ENCODE results near the gene DOCK10.

Gene DOCK10

DNA sequence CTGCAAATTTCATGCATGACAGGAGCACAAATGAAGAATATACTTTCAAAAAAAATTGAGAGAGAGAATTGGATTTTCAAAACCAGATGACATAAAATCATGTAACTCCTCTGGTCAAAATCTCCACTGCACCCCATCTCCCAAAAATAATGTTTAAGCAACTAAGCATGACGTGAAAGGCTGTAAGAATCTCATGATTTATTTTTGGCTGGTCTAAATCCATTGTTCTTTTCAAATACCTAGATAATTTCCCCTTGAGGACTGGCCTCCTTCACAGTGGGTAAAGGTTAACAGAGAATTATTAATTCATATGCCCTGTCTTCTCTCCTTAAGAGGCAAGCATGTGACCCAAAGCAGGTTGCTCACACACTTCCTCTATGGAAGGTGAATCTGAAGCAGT is 224.6 kb downstream of the DOCK10 start:
- DNase-seq: no peak

- DNase-seq: peak; percentile 89
Measured at GRCh38 chr2:224816816-224817215, 225.5 kb downstream of the DOCK10 start.

GRCh38 chr2:224813578-224813977 is 228.7 kb downstream of the DOCK10 start:
- DNase-seq: no peak

- no peak for DNase-seq
Measured at GRCh38 chr2:224807153-224807964, 234.9 kb downstream of the DOCK10 start.

- DNase-seq: no peak
Measured at GRCh38 chr2:224803930-224804329, 238.3 kb downstream of the DOCK10 start.

- DNase-seq: peak; percentile 73
Measured at GRCh38 chr2:224802407-224802806, 239.9 kb downstream of the DOCK10 start.

DNA sequence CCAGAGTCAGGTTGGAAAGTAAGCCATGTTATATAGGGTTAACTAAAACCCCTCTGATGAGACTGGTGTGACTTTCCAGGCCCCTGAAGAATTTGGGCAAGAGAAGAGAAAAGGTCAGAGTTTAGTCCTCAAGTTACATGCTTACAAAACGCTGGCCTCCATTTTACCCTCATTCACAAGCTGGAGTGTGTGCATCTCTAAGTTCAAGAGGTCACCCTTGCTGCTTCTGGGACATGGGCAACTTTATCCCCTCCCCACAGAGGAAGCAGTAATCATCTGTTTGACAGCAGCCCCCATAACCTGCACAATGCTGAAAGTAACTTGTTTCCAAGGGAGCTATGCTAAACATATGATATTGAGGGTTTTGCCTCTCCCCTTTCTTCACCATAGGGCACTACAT is 240.9 kb downstream of the DOCK10 start:
- no peak for DNase-seq

GRCh38 chr2:224799691-224800090 is 242.6 kb downstream of the DOCK10 start:
- DNase-seq: no peak

DNA sequence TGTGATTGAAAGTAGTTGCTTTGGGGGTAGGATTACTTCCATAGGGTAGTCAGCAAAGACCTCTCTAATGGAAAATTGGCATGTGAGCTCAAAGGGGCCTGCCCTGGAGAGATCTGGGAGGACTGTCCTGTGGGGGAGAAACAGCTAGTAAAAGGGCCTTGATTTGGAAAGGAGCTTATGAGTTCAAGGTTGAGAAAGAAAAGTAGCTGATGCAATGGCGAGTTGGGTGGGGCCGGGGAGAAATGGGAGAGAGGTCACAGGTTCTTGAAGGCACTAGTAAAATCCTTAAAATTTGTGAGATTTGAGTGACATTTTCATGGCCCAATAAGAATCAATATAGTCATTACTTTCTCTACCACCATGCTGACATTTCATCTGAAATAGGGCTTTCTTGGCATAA is 244.1 kb downstream of the DOCK10 start:
- DNase-seq: no peak

- DNase-seq: no peak
Measured at GRCh38 chr2:224796695-224797305, 245.5 kb downstream of the DOCK10 start.

DNA sequence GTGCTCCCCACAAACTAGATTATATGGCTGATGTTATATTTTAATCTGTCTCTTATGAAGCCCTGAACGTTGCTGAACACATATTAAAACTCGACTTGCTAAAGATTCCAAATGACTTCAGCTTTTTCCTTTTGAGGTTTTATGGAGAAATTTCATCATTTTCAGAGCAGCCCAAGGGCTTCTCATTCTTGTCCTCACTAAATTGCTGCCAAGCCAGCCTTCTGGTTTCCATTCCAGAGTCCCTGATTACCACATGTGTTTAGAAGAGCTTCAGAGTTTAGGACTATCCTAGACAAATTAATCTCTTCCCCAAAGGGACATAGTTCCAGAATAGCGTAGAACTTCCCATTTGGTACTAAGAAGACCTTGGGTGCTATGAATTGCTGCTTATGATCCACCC is 248.3 kb downstream of the DOCK10 start:
- DNase-seq: no peak

DNA sequence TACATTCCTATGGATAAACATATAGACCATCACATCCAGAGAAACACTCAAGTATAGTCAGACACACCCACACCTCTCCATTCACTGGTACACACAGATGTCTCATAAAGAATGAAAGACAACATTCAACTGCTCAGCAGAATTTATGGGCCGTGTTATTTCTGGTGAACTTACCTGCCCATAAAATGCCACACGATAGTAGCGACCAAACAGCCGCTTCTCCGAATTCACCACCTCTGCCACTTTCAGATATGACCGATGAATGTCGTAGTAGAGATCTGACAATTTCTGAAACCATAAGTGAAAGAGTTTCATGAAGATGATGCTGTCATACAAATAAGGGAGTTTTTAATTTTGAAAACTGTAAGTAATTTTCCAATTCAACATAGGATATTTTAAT is 255.4 kb downstream of the DOCK10 start:
- DNase-seq: no peak

DNA sequence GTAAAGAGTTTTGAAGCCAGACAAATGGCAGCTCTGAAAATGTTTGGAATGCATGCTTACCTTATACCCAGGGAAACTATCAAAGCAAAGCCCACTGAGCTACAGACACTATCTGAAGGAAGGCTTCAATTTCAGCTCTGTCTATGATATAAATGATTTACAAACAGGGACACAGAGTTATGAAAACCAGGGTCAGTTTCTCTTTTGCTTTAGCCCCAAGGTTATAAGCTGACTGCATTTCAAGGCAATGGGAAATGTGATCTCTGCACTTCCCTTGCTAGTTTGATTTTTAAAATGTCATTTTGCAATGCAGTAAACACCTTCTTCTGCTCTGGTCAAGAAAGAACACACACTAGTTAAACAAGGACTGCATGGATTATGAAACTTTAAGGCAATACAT is 260.9 kb downstream of the DOCK10 start:
- DNase-seq: no peak

DNA sequence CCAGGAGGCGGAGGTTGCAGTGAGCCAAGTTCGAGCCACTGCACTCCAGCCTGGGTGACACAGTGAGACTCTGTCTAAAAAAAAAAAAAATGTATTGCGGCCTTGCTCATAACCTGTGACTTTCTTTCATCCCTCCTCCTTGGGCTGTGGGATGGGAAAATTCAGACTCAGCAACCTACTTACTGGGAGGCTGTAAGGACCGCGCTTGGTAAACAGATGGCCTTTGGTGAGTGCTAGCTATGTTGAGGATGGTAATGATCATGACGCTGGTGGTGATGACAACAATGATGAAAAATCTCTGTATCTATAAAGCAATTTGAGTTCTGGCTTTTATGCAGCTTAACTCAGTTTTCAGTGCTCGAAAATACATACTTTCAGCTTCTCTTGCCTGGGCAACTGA is 261.4 kb downstream of the DOCK10 start:
- no peak for DNase-seq

- no peak for DNase-seq
Measured at GRCh38 chr2:224780106-224780505, 262.2 kb downstream of the DOCK10 start.

GRCh38 chr2:224778474-224778877 is 263.8 kb downstream of the DOCK10 start:
- DNase-seq: peak; percentile 64

DNA sequence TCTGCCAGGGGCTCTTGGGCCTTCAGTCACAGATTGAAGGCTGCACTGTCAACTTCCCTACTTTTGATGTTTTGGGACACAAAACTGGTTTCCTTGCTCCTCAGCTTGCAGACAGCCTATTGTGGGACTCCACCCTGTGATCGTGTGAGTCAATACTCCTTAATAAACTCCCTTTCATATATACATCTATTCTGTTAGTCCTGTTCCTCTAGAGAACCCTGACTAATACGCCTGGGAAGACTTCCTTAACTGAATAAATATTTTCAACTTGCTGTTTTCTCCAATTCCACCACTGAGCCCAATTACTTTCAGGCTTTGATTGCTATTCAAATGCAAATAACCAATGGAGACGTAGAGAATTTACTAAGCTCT is 264.7 kb downstream of the DOCK10 start:
- no peak for DNase-seq

DNA sequence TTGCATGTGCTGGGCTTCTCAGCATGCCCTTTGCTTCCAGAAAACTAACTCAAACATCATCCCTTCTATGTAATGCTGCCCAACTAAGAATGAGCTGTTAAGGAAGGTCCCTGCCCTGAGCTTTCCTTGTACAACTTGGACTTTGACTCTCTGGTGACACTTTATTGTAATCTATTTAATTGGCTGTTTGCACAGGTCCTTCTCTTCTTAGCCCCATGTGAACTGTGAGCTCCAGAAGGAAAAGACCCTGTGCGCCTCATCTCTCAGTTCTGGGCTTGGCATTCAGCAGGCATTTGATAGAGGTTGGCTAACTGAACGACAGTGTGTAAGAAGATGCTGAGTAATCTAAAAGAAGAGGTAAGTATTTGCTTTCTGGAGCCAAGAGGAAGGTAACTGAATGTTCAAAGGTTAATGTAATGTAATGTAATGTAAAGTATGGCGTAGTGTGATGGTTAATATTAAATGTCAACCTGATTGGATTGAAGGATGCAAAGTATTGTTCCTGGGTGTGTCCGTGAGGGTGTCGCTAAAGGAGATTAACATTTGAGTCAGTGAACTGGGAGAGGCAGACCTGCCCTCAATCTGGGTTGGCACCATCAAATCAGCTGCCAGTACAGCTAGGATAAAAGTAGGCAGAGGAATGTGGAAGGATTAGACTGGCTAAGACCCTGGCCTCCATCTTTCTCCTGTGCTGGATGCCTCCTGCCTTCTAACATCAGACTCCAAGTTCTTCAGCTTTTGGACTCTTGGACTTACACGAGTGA is 265.3 kb downstream of the DOCK10 start:
- no peak for DNase-seq

GRCh38 chr2:224775647-224776046 is 266.6 kb downstream of the DOCK10 start:
- no peak for DNase-seq

GRCh38 chr2:224774735-224775134 is 267.5 kb downstream of the DOCK10 start:
- DNase-seq: no peak

DNA sequence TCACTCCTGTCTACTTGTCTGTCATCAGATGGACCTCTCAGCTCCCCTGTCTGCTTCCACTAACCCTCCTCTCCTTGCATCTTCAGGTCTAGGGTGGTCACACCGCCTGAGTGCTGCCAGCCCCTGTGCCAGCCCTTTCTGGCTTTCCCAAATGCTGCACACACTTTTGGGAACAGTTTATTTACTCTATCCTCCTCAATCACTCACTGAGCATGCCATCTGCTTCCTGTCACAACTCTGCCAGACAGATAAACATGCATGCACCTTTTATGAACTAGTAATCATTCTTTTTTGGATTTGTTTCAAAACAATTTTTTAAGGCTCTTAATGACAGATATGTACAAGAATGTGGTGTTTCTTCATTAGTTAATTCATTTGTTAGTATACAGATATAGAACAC is 269.8 kb downstream of the DOCK10 start:
- DNase-seq: no peak

DNA sequence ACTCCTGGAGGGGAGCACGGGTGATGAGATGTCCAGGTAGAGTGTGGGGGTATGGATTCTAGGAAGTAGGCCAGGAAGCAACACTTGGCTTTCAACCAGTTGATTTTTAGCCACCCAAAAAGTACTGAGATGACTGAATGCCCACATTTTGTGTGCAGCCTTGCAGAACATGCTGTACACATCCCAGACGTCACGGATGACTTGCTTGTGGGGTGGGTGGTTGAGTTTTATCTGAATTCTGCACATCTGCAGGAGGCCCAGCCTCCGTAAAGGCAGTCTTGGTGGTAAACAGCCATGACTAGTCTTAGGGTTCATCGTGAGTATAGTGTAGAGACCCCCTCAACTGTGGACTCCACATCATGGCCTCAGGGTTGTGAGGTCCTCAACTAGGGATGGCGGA is 272.8 kb downstream of the DOCK10 start:
- DNase-seq: no peak

DNA sequence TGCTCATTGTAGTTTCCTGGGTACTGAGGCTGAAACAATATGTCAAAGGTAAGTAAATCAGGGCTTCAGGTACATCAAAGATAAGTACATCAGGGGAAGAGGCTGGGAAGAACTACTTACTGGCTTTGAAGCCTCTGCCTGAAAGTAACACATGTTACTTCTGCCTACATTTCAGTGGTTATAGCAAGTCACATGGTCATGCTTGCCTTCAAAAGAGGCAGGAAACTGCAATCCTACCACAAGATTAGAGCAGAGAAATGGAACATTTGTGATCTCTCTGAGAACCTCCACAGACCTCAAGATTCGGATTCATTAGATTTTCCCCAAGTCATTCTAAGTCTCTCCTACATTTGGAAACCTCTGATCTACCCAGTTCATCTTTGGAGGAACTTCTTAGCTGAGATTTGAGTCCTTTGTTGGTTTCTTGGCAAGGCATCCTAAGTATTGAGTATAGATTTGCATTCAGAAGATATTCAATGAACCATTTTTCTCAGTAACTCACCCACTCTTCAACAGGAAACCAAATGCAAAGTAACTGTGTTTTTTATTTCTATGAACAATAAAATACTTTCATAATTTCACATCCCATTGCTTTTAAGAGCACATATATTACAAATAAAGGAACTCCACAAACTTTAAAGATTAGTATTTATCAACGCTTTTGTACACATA is 277.6 kb downstream of the DOCK10 start:
- DNase-seq: no peak
